Brain microvascular endothelial cell (primary cell): ENCODE data around the gene KLK11.

Experiments used
- DNase-seq: peaks from one replicate; pipeline ENCODE4 v3.0.0-alpha.2; 2020
- H3K27ac ChIP-seq: fragments of 250-450 bp; sonication (Bioruptor Pico); 2 replicates; pipeline ENCODE4 v1.5.1; 2020; ENCODE audit warnings: mild to moderate bottlenecking, moderate library complexity
- H3K27me3 ChIP-seq: fragments of 250-450 bp; sonication (Bioruptor Pico); replicated peaks from 2 replicates; pipeline ENCODE4 v1.5.1; 2020; ENCODE audit warnings: mild to moderate bottlenecking
- H3K36me3 ChIP-seq: fragments of 250-450 bp; sonication (Bioruptor Pico); replicated peaks from 2 replicates; pipeline ENCODE4 v1.5.1; 2020; ENCODE audit warnings: mild to moderate bottlenecking
- H3K4me3 ChIP-seq: 2 replicates; pipeline ENCODE4 v1.5.1; 2011; ENCODE audit warnings: low read depth, mild to moderate bottlenecking, control low read depth, low read length, moderate library complexity
- CTCF ChIP-seq: IDR thresholded peaks from 2 replicates; pipeline ENCODE4 v1.5.1; 2011; ENCODE audit warnings: low read depth, mild to moderate bottlenecking, moderate library complexity, low read length, control low read depth, inconsistent platforms; ENCODE audit errors: missing control alignments
- in situ Hi-C: cut with HindIII; loops from 2 replicates; pipeline ENCODE4 v1.10.0; 2017; ENCODE audit warnings: low sequenced_read_pairs, low pct_ligation_motif_present

KLK11 gene

GRCh38 chr19:51016798-51017683 lies 9.4 kb downstream of the KLK11 start:
- peaks cover 22% of the 10 kb centered on the region for H3K27me3 ChIP-seq
- H3K36me3 ChIP-seq = no peaks in the 10 kb centered on the region
- no peak overlapping the region for H3K4me3 ChIP-seq
- in situ Hi-C loops = no loop called here
- DNase-seq = peak; percentile 14
- H3K27ac ChIP-seq = no peak overlapping the region
- peak; percentile 79 for TF ChIP-seq CTCF

GRCh38 chr19:51015691-51016267 lies 10.6 kb downstream of the KLK11 start:
- Histone ChIP-seq H3K4me3 (no peak overlapping the region), H3K36me3 (no peaks in the 10 kb centered on the region), H3K27me3 (peaks cover 22% of the 10 kb centered on the region), H3K27ac (no peak overlapping the region)
- in situ Hi-C loops = no loop called here
- no peak for TF ChIP-seq CTCF
- DNase-seq = no peak

- TF ChIP-seq CTCF = no peak
- Histone ChIP-seq H3K4me3 (no peak overlapping the region), H3K36me3 (no peaks in the 10 kb centered on the region), H3K27me3 (peaks cover 19% of the 10 kb centered on the region), H3K27ac (no peak overlapping the region)
- in situ Hi-C loops = no loop called here
- no peak for DNase-seq
Observed at GRCh38 chr19:51014242-51014641, 12.2 kb downstream of the KLK11 start.

GRCh38 chr19:51012661-51013190 lies 13.7 kb downstream of the KLK11 start:
- H3K27ac ChIP-seq = no peak overlapping the region
- in situ Hi-C loops = no loop called here
- DNase-seq = no peak
- no peak overlapping the region for H3K4me3 ChIP-seq
- peaks cover 9% of the 10 kb centered on the region for H3K27me3 ChIP-seq
- no peak for TF ChIP-seq CTCF
- H3K36me3 ChIP-seq = no peaks in the 10 kb centered on the region

- no peak for DNase-seq
- no peak overlapping the region for H3K27ac ChIP-seq
- no peak for TF ChIP-seq CTCF
- no peaks in the 10 kb centered on the region for H3K27me3 ChIP-seq
- H3K4me3 ChIP-seq = no peak overlapping the region
- no peaks in the 10 kb centered on the region for H3K36me3 ChIP-seq
- in situ Hi-C loops = no loop called here
Observed at GRCh38 chr19:51010066-51010795, 16.2 kb downstream of the KLK11 start.
